Endothelial cell of umbilical vein (primary cell): Measurements from ENCODE around the gene HNRNPM. TPM values are rescaled to one million over a fixed set of nuclear protein-coding genes. Genes with fewer than 3 reads are reported as not detected.

Experiments
- BruUV-seq: library from RNA; stranded (reverse); fragments of 400-500 nt; replicated peaks from 2 replicates; lab custom pipeline; 2021; lab: Mats Ljungman, UMichigan
- CTCF ChIA-PET: fragments of 300-600, 350-600 bp; sonication (Branson Sonifier 250); formaldehyde crosslinking; loops from one replicate; lab custom pipeline; 2021; ENCODE audit warnings: antibody characterized with exemption, inconsistent platforms; lab: Charles Lee
- POLR2A ChIA-PET: fragments of 300-600, 350-600 bp; sonication (Branson Sonifier 250); formaldehyde crosslinking; loops from one replicate; lab custom pipeline; 2021; ENCODE audit warnings: antibody characterized with exemption, inconsistent platforms; lab: Charles Lee
- DNase-seq: peaks from one replicate; pipeline ENCODE4 v3.0.0-alpha.2; 2011; ENCODE audit warnings: low read depth, low spot score
- FAIRE-seq: peaks from 2 replicates; lab custom pipeline; 2011; peaks lifted over from hg19 to GRCh38; lab: Jason Lieb, UNC
- H2AFZ ChIP-seq: 2 replicates; pipeline ENCODE4 v1.6.0; 2012; ENCODE audit warnings: low read depth, low read length, control low read depth, inconsistent platforms
- H3K27ac ChIP-seq: 2 replicates; pipeline ENCODE4 v1.5.1; 2011; ENCODE audit warnings: low read depth, mild to moderate bottlenecking, control low read depth, low read length, moderate library complexity; ENCODE audit not compliant: insufficient read depth
- H3K27me3 ChIP-seq, 2 experiments: 2 replicates each; pipeline versions ENCODE4 v1.6.0 to v1.6.1; 2011; ENCODE audit warnings: low read length in 2 of 2, mixed read lengths in 1 of 2; ENCODE audit not compliant: control insufficient read depth in 2 of 2, insufficient read depth in 2 of 2
- H3K36me3 ChIP-seq, 2 experiments: 2 replicates in 1 of 2; 3 replicates in 1 of 2; pipeline ENCODE4 v1.5.1; 2011; ENCODE audit warnings: low read length in 2 of 2, mild to moderate bottlenecking in 1 of 2, moderate library complexity in 1 of 2; ENCODE audit not compliant: control insufficient read depth in 2 of 2, insufficient read depth in 2 of 2; ENCODE audit errors: extremely low read depth in 1 of 2
- H3K4me1 ChIP-seq: 3 replicates; pipeline ENCODE4 v1.5.1; 2011; ENCODE audit warnings: mild to moderate bottlenecking, low read length; ENCODE audit not compliant: control insufficient read depth, insufficient read depth; ENCODE audit errors: extremely low read depth
- H3K4me2 ChIP-seq: 2 replicates; pipeline ENCODE4 v1.6.1; 2011; ENCODE audit warnings: low read length, control low read depth, mixed read lengths; ENCODE audit not compliant: insufficient read depth
- H3K4me3 ChIP-seq, 3 experiments: fragments of 200-600 bp in 1 of 3; sonication (generic), shearing (Covaris generic) in 1 of 3; replicated peaks in 1 of 3; 2 replicates each; pipeline ENCODE4 v1.5.1; 2011 to 2016; ENCODE audit warnings: control low read depth in 3 of 3, low read length in 3 of 3, mild to moderate bottlenecking in 2 of 3, inconsistent platforms in 1 of 3, low read depth in 1 of 3, moderate library complexity in 1 of 3; ENCODE audit not compliant: insufficient read depth in 1 of 3
- H3K79me2 ChIP-seq: 2 replicates; pipeline ENCODE4 v1.6.0; 2012; ENCODE audit warnings: low read length, inconsistent platforms; ENCODE audit not compliant: control insufficient read depth, insufficient read depth
- H3K9ac ChIP-seq: replicated peaks from 2 replicates; pipeline ENCODE3; 2011; ENCODE audit warnings: low read length, control low read depth; ENCODE audit not compliant: insufficient read depth; ENCODE audit errors: extremely low read depth
- H3K9me1 ChIP-seq: replicated peaks from 3 replicates; pipeline ENCODE4 v1.6.0; 2011; ENCODE audit warnings: mild to moderate bottlenecking, low read length; ENCODE audit not compliant: control insufficient read depth, insufficient read depth; ENCODE audit errors: extremely low read depth
- H3K9me3 ChIP-seq: replicated peaks from 2 replicates; pipeline ENCODE4 v1.5.1; 2012; ENCODE audit warnings: low read length, inconsistent platforms; ENCODE audit not compliant: control insufficient read depth, insufficient read depth
- H4K20me1 ChIP-seq: replicated peaks from 2 replicates; pipeline ENCODE3; 2011; ENCODE audit warnings: mild to moderate bottlenecking, low read length; ENCODE audit not compliant: control insufficient read depth, insufficient read depth; ENCODE audit errors: extremely low read depth
- CTCF ChIP-seq, 2 donors: IDR thresholded peaks; 1 replicate in 1 of 2; 2 replicates in 1 of 2; pipeline ENCODE4 v1.5.1; 2011; ENCODE audit warnings: low read length in 2 of 2, mild to moderate bottlenecking in 2 of 2, moderate library complexity in 2 of 2, control low read depth in 1 of 2, inconsistent platforms in 1 of 2, low read depth in 1 of 2; ENCODE audit not compliant: insufficient read depth in 1 of 2; ENCODE audit errors: extremely low read depth in 1 of 2
- EZH2 ChIP-seq: IDR thresholded peaks from 2 replicates; pipeline ENCODE4 v1.6.1; 2012; ENCODE audit warnings: borderline replicate concordance, low read depth, mild to moderate bottlenecking, moderate library complexity, low read length, inconsistent platforms; ENCODE audit not compliant: severe bottlenecking
- FOS ChIP-seq: IDR thresholded peaks from 2 replicates; pipeline ENCODE4 v1.6.1; 2011; ENCODE audit warnings: mild to moderate bottlenecking, low read length, moderate library complexity, borderline replicate concordance; ENCODE audit not compliant: insufficient read depth
- GATA2 ChIP-seq: IDR thresholded peaks from 2 replicates; pipeline ENCODE4 v1.7.0; 2011; ENCODE audit warnings: low read depth, mild to moderate bottlenecking, moderate library complexity, mixed read lengths, low read length; ENCODE audit not compliant: insufficient read length, insufficient read depth
- JUN ChIP-seq: IDR thresholded peaks from 2 replicates; pipeline ENCODE4 v1.6.1; 2011; ENCODE audit warnings: borderline replicate concordance, low read depth; ENCODE audit not compliant: insufficient read length, insufficient read depth
- MAX ChIP-seq: IDR thresholded peaks from 2 replicates; pipeline ENCODE4 v1.6.1; 2011; ENCODE audit not compliant: insufficient read depth, insufficient read length
- MYC ChIP-seq: IDR thresholded peaks from one replicate; pipeline ENCODE4 v1.6.1; 2011; ENCODE audit warnings: mild to moderate bottlenecking, low read depth, low read length
- POLR2A ChIP-seq: IDR thresholded peaks from 2 replicates; pipeline ENCODE4 v1.6.1; 2012; ENCODE audit warnings: low read depth, mild to moderate bottlenecking, control low read depth, low read length
- POLR2AphosphoS5 ChIP-seq: IDR thresholded peaks from 2 replicates; pipeline ENCODE4 v1.6.1; 2012; ENCODE audit warnings: low read depth, mild to moderate bottlenecking, control low read depth, low read length, moderate library complexity; ENCODE audit not compliant: insufficient read depth
- dilution Hi-C: fragments of 300-500 bp; cut with MboI; formaldehyde crosslinking; loops from one replicate; pipeline ENCODE4 v1.15.0; 2019; ENCODE audit warnings: low sequenced_read_pairs; ENCODE audit not compliant: extremely low pct_ligation_motif_present
- intact Hi-C: fragments of 100-400 bp; cut with micrococcal nuclease; formaldehyde crosslinking; loops from one replicate; pipeline ENCODE4 v1.10.0; 2022
- polyA plus RNA-seq, 4 experiments: library from polyadenylated mRNA; depleted of rRNA in 3 of 4; stranded (reverse) in 3 of 4; unstranded in 1 of 4; fragments of >200 nt; gene quantifications; 2 replicates each; pipeline versions ENCODE4 v1.2.1 to v1.2.3, GENCODE V29; 2011 to 2012; ENCODE audit warnings: missing spikeins in 1 of 4
- total RNA-seq: library from RNA; stranded (reverse); gene quantifications from 2 replicates; pipeline ENCODE4 v1.2.3, GENCODE V29; 2021

HNRNPM gene
- total and polyA plus RNA-seq, 2 donors (not counting 3 experiments of a cell fraction or from before 2014, with no cell fraction given), result 244 to 301 TPM

- no peak overlapping the region for H3K4me3 ChIP-seq
- H3K36me3 ChIP-seq, result peaks cover 24 to 31% of the 10 kb centered on the region in 2 experiments
- peaks cover 99% of the 10 kb centered on the region for H3K79me2 ChIP-seq
- intact Hi-C loops, result loop anchor here (5.0 kb wide), 1 partner anchor 48 kb away; no protein-coding TSS in a partner anchor
- dilution Hi-C loops, result no loop called here
- no TSS peak for BruUV-seq
- no peak for DNase-seq
- H4K20me1 ChIP-seq, result peaks cover 57% of the 10 kb centered on the region
- H3K9ac ChIP-seq, result no peak overlapping the region
- no peaks in the 10 kb centered on the region for H3K9me1 ChIP-seq
- H3K4me2 ChIP-seq, result no peak overlapping the region
- POLR2A ChIA-PET, result no interaction called here
- H3K27ac ChIP-seq, result peak overlapping the region; percentile 20
- H3K4me1 ChIP-seq, result peaks cover 34% of the 10 kb centered on the region
- no peaks in the 10 kb centered on the region for H3K9me3 ChIP-seq
- no peak overlapping the region for H2AFZ ChIP-seq
- no peak for FAIRE-seq
- H3K27me3 ChIP-seq, result no peaks in the 10 kb centered on the region
- CTCF ChIA-PET, result interaction anchor here (1.7 to 1.9 kb wide), 2 partner anchors 103 to 105 kb away, joined by 4 to 7 read pairs; no protein-coding TSS in a partner anchor
- TF ChIP-seq GATA2 (no peak), MAX (no peak), POLR2A (no peak), JUN (no peak), EZH2 (no peak), POLR2AphosphoS5 (no peak), FOS (no peak), CTCF (IDR thresholded peaks at IDR 0.05; ENCODE audit: extremely low read depth in 1 of 2, insufficient read depth in 1 of 2, low read depth in 1 of 2, low read length in 2 of 2) (no peak), MYC (no peak)
Observed at GRCh38 chr19:8459095-8459494, 14.3 kb downstream of the HNRNPM start.
